ENCODE data around the gene SLC2A10.

The SLC2A10 gene

DNA sequence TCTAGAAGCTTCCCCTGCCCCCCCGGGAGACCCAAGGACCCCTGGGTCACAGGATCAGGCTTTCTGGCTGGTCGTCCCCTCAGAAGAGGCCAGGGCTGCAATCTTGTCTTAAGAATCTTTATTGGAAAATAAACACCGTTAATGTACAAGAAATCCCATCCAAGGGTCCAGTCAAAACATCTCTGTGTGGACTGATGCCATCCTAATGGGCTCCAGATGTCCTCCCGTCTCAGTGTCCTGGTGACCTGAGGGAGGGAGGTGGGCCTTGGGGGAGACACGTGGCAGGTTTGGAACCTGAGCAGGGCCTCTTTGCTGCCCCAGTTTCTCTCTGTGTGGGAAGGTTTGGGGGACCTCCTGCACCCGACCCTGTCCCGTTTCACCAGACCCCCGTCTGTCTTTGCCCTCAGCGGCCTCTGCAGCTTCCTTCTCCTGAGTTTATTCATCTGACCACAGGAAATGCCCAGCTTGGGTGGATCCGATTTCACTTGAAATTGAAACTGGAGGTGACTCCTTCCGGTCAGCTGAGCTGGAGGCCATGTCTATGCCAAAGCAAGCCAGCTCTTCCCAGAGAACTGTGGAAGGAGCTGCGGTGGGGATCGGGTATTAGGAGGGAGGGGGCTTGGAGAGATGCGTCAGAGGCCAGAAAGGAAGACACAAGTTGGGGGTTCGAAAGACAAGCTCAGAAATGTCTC is 75.1 kb downstream of the SLC2A10 start:
- no peak overlapping the region for H3K4me3 ChIP-seq (ENCODE audit: insufficient read depth, low read length, poor library complexity, severe bottlenecking)
- H3K9me2 ChIP-seq (replicated peaks; ENCODE audit: insufficient read depth, low read length): no peaks in the 10 kb centered on the region
- no peak overlapping the region for H2AFZ ChIP-seq (ENCODE audit: low read depth, low read length, severe bottlenecking)
- H3K27me3 ChIP-seq (ENCODE audit: low read length): no peaks in the 10 kb centered on the region
- no peaks in the 10 kb centered on the region for H4K20me1 ChIP-seq (ENCODE audit: low read depth, low read length)
- H3K79me2 ChIP-seq (ENCODE audit: insufficient read depth, low read length): no peaks in the 10 kb centered on the region
- H3K9ac ChIP-seq (ENCODE audit: low read length): no peak overlapping the region
- no peak for TF ChIP-seq EZH2phosphoT487 (conservative IDR thresholded peaks at IDR 0.05; ENCODE audit: low read length)
- TF ChIP-seq, protein P1, sequence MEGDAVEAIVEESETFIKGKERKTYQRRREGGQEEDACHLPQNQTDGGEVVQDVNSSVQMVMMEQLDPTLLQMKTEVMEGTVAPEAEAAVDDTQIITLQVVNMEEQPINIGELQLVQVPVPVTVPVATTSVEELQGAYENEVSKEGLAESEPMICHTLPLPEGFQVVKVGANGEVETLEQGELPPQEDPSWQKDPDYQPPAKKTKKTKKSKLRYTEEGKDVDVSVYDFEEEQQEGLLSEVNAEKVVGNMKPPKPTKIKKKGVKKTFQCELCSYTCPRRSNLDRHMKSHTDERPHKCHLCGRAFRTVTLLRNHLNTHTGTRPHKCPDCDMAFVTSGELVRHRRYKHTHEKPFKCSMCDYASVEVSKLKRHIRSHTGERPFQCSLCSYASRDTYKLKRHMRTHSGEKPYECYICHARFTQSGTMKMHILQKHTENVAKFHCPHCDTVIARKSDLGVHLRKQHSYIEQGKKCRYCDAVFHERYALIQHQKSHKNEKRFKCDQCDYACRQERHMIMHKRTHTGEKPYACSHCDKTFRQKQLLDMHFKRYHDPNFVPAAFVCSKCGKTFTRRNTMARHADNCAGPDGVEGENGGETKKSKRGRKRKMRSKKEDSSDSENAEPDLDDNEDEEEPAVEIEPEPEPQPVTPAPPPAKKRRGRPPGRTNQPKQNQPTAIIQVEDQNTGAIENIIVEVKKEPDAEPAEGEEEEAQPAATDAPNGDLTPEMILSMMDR (IDR thresholded peaks at IDR 0.05; ENCODE audit: insufficient read depth, low read length, poor library complexity, severe bottlenecking): no peak
- H3K9me3 ChIP-seq (ENCODE audit: insufficient read depth, low read length): no peaks in the 10 kb centered on the region
- no peak overlapping the region for H3K4me2 ChIP-seq (ENCODE audit: low read depth, low read length, poor library complexity, severe bottlenecking)
- H3F3A ChIP-seq (ENCODE audit: insufficient read depth): no peaks in the 10 kb centered on the region
- no peaks in the 10 kb centered on the region for H3K36me3 ChIP-seq (ENCODE audit: low read length)
- H3K27ac ChIP-seq (ENCODE audit: low read depth, low read length): no peak overlapping the region
